ENCODE results near the gene SLC25A22.

The SLC25A22 gene

GRCh38 chr11:830295-831117 lies 32.4 kb upstream of the SLC25A22 start:
- H3K27me3 Mint-ChIP-seq = peaks cover 74% of the 10 kb centered on the region
- H3K9me3 Mint-ChIP-seq = no peaks in the 10 kb centered on the region
- peaks cover 4% of the 10 kb centered on the region for H3K36me3 Mint-ChIP-seq
- no peak overlapping the region for H3K27ac Mint-ChIP-seq
- H3K4me1 Mint-ChIP-seq = peaks cover 50% of the 10 kb centered on the region
- DNase-seq = peak; percentile 75
- CTCF ChIA-PET = interaction anchor here (1.4 to 3.3 kb wide), 2 partner anchors 11 to 17 kb away, joined by 3 to 9 read pairs; no protein-coding TSS in a partner anchor
- H3K4me3 Mint-ChIP-seq = peak overlapping the region; percentile 48

GRCh38 chr11:829847-830294 lies 31.8 kb upstream of the SLC25A22 start:
- peaks cover 8% of the 10 kb centered on the region for H3K36me3 Mint-ChIP-seq
- H3K27ac Mint-ChIP-seq = no peak overlapping the region
- no peak for DNase-seq
- H3K4me3 Mint-ChIP-seq = peak overlapping the region; percentile 48
- H3K27me3 Mint-ChIP-seq = peaks cover 68% of the 10 kb centered on the region
- CTCF ChIA-PET = interaction anchor here (3.3 kb wide), 1 partner anchor 11 kb away, joined by 9 read pairs; no protein-coding TSS in a partner anchor
- no peaks in the 10 kb centered on the region for H3K9me3 Mint-ChIP-seq
- peaks cover 55% of the 10 kb centered on the region for H3K4me1 Mint-ChIP-seq

- DNase-seq = no peak
- H3K36me3 Mint-ChIP-seq = peaks cover 10% of the 10 kb centered on the region
- no peaks in the 10 kb centered on the region for H3K9me3 Mint-ChIP-seq
- H3K4me3 Mint-ChIP-seq = peak overlapping the region; percentile 41
- H3K27ac Mint-ChIP-seq = no peak overlapping the region
- peaks cover 63% of the 10 kb centered on the region for H3K27me3 Mint-ChIP-seq
- H3K4me1 Mint-ChIP-seq = peaks cover 55% of the 10 kb centered on the region
- CTCF ChIA-PET = interaction anchor here (3.3 kb wide), 1 partner anchor 12 kb away, joined by 9 read pairs; no protein-coding TSS in a partner anchor
Observed at GRCh38 chr11:829176-829846, 31.2 kb upstream of the SLC25A22 start.

- Mint-ChIP-seq H3K4me1 (peaks cover 49% of the 10 kb centered on the region), H3K4me3 (peak overlapping the region; percentile 79), H3K9me3 (no peaks in the 10 kb centered on the region), H3K27ac (no peak overlapping the region), H3K27me3 (peaks cover 56% of the 10 kb centered on the region), H3K36me3 (peaks cover 13% of the 10 kb centered on the region)
- CTCF ChIA-PET = interaction anchor here (3.3 kb wide), 1 partner anchor 12 kb away, joined by 9 read pairs; no protein-coding TSS in a partner anchor
- DNase-seq = no peak
Observed at GRCh38 chr11:828506-829175, 30.6 kb upstream of the SLC25A22 start.

- no peak for DNase-seq
- Mint-ChIP-seq H3K9me3 (no peaks in the 10 kb centered on the region), H3K4me1 (peaks cover 49% of the 10 kb centered on the region), H3K36me3 (peaks cover 13% of the 10 kb centered on the region), H3K27me3 (peaks cover 53% of the 10 kb centered on the region), H3K27ac (peak within 1 kb of the TSS; percentile 76), H3K4me3 (peak within 1 kb of the TSS; percentile 79)
- CTCF ChIA-PET = no interaction called here
Observed at GRCh38 chr11:827897-828192, 29.8 kb upstream of the SLC25A22 start, which contains the start of gene CRACR2B. CRACR2B (plus strand) TSS chr11:827919; CDS start chr11:828608, 689 bp downstream.

GRCh38 chr11:827146-827896 lies 29.2 kb upstream of the SLC25A22 start:
- CTCF ChIA-PET = no interaction called here
- peaks cover 51% of the 10 kb centered on the region for H3K27me3 Mint-ChIP-seq
- H3K9me3 Mint-ChIP-seq = no peaks in the 10 kb centered on the region
- peak overlapping the region; percentile 72 for H3K27ac Mint-ChIP-seq
- peak overlapping the region; percentile 79 for H3K4me3 Mint-ChIP-seq
- peaks cover 13% of the 10 kb centered on the region for H3K36me3 Mint-ChIP-seq
- DNase-seq = peak; percentile 66
- H3K4me1 Mint-ChIP-seq = peaks cover 49% of the 10 kb centered on the region

GRCh38 chr11:826836-827145 lies 28.7 kb upstream of the SLC25A22 start:
- CTCF ChIA-PET = no interaction called here
- Mint-ChIP-seq H3K4me1 (peaks cover 44% of the 10 kb centered on the region), H3K27me3 (peaks cover 45% of the 10 kb centered on the region), H3K9me3 (no peaks in the 10 kb centered on the region), H3K27ac (peak overlapping the region; percentile 76), H3K36me3 (peaks cover 13% of the 10 kb centered on the region), H3K4me3 (peak overlapping the region; percentile 78)
- no peak for DNase-seq

GRCh38 chr11:826227-826621 lies 28.1 kb upstream of the SLC25A22 start:
- Mint-ChIP-seq H3K27ac (peak overlapping the region; percentile 76), H3K27me3 (peaks cover 40% of the 10 kb centered on the region), H3K9me3 (no peaks in the 10 kb centered on the region), H3K4me3 (peak overlapping the region; percentile 78), H3K4me1 (peaks cover 40% of the 10 kb centered on the region), H3K36me3 (peaks cover 13% of the 10 kb centered on the region)
- CTCF ChIA-PET = no interaction called here
- no peak for DNase-seq

- H3K36me3 Mint-ChIP-seq = peaks cover 13% of the 10 kb centered on the region
- no peak for DNase-seq
- H3K27me3 Mint-ChIP-seq = peaks cover 33% of the 10 kb centered on the region
- peaks cover 45% of the 10 kb centered on the region for H3K4me1 Mint-ChIP-seq
- H3K9me3 Mint-ChIP-seq = no peaks in the 10 kb centered on the region
- no peak overlapping the region for H3K4me3 Mint-ChIP-seq
- CTCF ChIA-PET = no interaction called here
- no peak overlapping the region for H3K27ac Mint-ChIP-seq
Observed at GRCh38 chr11:825366-826226, 27.5 kb upstream of the SLC25A22 start.

GRCh38 chr11:824942-825341 lies 26.9 kb upstream of the SLC25A22 start:
- Mint-ChIP-seq H3K4me3 (no peak overlapping the region), H3K27ac (no peak overlapping the region)

GRCh38 chr11:824292-824880 lies 26.3 kb upstream of the SLC25A22 start:
- CTCF ChIA-PET = no interaction called here
- Mint-ChIP-seq H3K4me3 (no peak overlapping the region), H3K9me3 (no peaks in the 10 kb centered on the region), H3K27me3 (peaks cover 21% of the 10 kb centered on the region), H3K27ac (no peak overlapping the region), H3K36me3 (peaks cover 11% of the 10 kb centered on the region), H3K4me1 (peaks cover 41% of the 10 kb centered on the region)
- no peak for DNase-seq

More at GRCh38 chr11:824942-825341, 26.9 kb upstream of the SLC25A22 start:
- Mint-ChIP-seq H3K4me1 (peaks cover 46% of the 10 kb centered on the region), H3K27me3 (peaks cover 27% of the 10 kb centered on the region), H3K9me3 (no peaks in the 10 kb centered on the region), H3K36me3 (peaks cover 13% of the 10 kb centered on the region)
- CTCF ChIA-PET = no interaction called here
- DNase-seq = no peak

GRCh38 chr11:823441-824291 lies 25.6 kb upstream of the SLC25A22 start:
- Mint-ChIP-seq H3K27ac (no peak overlapping the region), H3K27me3 (peaks cover 14% of the 10 kb centered on the region), H3K4me1 (peaks cover 36% of the 10 kb centered on the region), H3K36me3 (peaks cover 11% of the 10 kb centered on the region), H3K9me3 (no peaks in the 10 kb centered on the region), H3K4me3 (no peak overlapping the region)
- no peak for DNase-seq
- CTCF ChIA-PET = no interaction called here
